GM12891 (cell line): Measurements from ENCODE around the gene LMO7.

Experiments used
- POLR2A ChIP-seq: IDR thresholded peaks from 2 replicates; pipeline ENCODE4 v1.6.1; 2011; ENCODE audit warnings: low read depth, low read length, control low read depth
- POLR2AphosphoS5 ChIP-seq: IDR thresholded peaks from 2 replicates; pipeline ENCODE4 v1.6.1; 2011; ENCODE audit warnings: low read depth, low read length, control low read depth
- POU2F2 ChIP-seq: IDR thresholded peaks from 2 replicates; pipeline ENCODE4 v1.6.1; 2011; ENCODE audit warnings: low read depth, mild to moderate bottlenecking, control low read depth, low read length, moderate library complexity
- SPI1 ChIP-seq: IDR thresholded peaks from 2 replicates; pipeline ENCODE4 v1.6.1; 2011; ENCODE audit warnings: low read depth, low read length, control low read depth
- TAF1 ChIP-seq: IDR thresholded peaks from 2 replicates; pipeline ENCODE4 v1.6.1; 2011; ENCODE audit warnings: low read depth, low read length, control low read depth

DNA sequence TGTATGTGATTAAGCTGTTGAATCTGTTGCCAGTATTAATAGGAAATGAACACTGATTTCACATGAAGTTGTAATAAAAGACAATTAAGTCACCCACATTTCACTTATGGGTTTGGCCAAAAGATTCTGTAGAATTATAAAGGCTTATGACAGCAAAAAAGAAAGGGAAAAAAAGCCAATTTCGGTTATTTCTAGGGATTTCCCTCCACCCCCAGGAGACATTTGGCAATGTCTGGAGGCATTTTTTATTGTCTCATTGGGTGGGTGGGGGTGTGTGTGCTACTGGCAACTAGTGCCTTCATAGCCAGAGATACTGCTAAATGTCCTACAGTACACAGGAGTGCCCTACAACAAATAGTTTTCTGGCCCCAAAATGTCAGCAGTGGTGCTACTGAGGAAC is 175.7 kb downstream of the LMO7 start:
- TF ChIP-seq POLR2A (no peak), TAF1 (no peak), POU2F2 (no peak), POLR2AphosphoS5 (no peak), SPI1 (no peak)
